Smooth muscle cell of the pulmonary artery (primary cell): ENCODE data around the gene PDHA1. TPM values are rescaled to one million over a fixed set of nuclear protein-coding genes. Genes with fewer than 3 reads are reported as not detected.

ENCODE experiments used
- total RNA-seq: library from RNA; depleted of rRNA; stranded (reverse); fragments of >200 nt; gene quantifications from 2 replicates; pipeline ENCODE4 v1.2.3, GENCODE V29; 2014

PDHA1 gene
- total RNA-seq, result 104 and 146 TPM in 2 replicates

GRCh38 chrX:19343535-19344408 lies at the start of gene PDHA1:
Gene PDHA1 (plus strand): TSS chrX:19343927. CDS start chrX:19344038, 111 bp downstream.

Other genes with a start within 250 kb of the PDHA1 start
- 0.03 and 0.07 TPM in 2 replicates for gene ADGRG2, start 221.5 kb upstream of the PDHA1 start, total RNA-seq
- gene MAP3K15, start 171.6 kb downstream of the PDHA1 start, total RNA-seq, result 0.03 and 0.13 TPM in 2 replicates